H1 (cell line): ENCODE results near the gene CASZ1. TPM values are rescaled to one million over a fixed set of nuclear protein-coding genes. Genes with fewer than 3 reads are reported as not detected.

ENCODE experiments used
- CTCF ChIA-PET: fragments of 300-600 bp; sonication (Branson Sonifier 250); formaldehyde crosslinking; loops from one replicate; lab custom pipeline; 2021; ENCODE audit not compliant: partially characterized antibody; lab: Charles Lee
- POLR2A ChIA-PET: fragments of 300-600 bp; sonication (Branson Sonifier 250); formaldehyde crosslinking; loops from one replicate; lab custom pipeline; 2021; ENCODE audit warnings: inconsistent platforms; ENCODE audit not compliant: partially characterized antibody; lab: Charles Lee
- DNase-seq, 2 experiments: peaks; one replicate each; pipeline versions ENCODE4 v3.0.0 to v3.0.0-alpha.2; 2010 to 2022; ENCODE audit warnings: low spot score in 2 of 2, low read depth in 1 of 2, mixed read lengths in 1 of 2
- FAIRE-seq: peaks from 2 replicates; lab custom pipeline; 2011; peaks lifted over from hg19 to GRCh38; lab: Jason Lieb, UNC
- H2AFZ ChIP-seq: 2 replicates; pipeline ENCODE4 v1.8.1; 2012; ENCODE audit warnings: low read length, inconsistent platforms
- H2AK5ac ChIP-seq: 2 replicates; pipeline ENCODE4 v1.6.1; 2013; ENCODE audit warnings: low read depth, low read length
- H2BK120ac ChIP-seq: replicated peaks from 2 replicates; pipeline ENCODE3; 2013; ENCODE audit warnings: low read depth, low read length, inconsistent platforms
- H2BK12ac ChIP-seq: 2 replicates; pipeline ENCODE4 v1.6.1; 2013; ENCODE audit warnings: low read depth, low read length
- H2BK15ac ChIP-seq: 2 replicates; pipeline ENCODE4 v1.6.1; 2013; ENCODE audit warnings: low read length
- H2BK20ac ChIP-seq: 2 replicates; pipeline ENCODE4 v1.6.1; 2013; ENCODE audit warnings: low read length
- H2BK5ac ChIP-seq: 2 replicates; pipeline ENCODE4 v1.6.1; 2013; ENCODE audit warnings: low read depth, low read length
- H3K14ac ChIP-seq: 2 replicates; pipeline ENCODE4 v1.6.1; 2013; ENCODE audit warnings: inconsistent platforms; ENCODE audit not compliant: insufficient read length
- H3K18ac ChIP-seq: 2 replicates; pipeline ENCODE4 v1.6.1; 2013; ENCODE audit warnings: low read length; ENCODE audit errors: extremely low read depth
- H3K23ac ChIP-seq: 2 replicates; pipeline ENCODE4 v1.6.1; 2013; ENCODE audit warnings: inconsistent platforms; ENCODE audit not compliant: insufficient read length
- H3K23me2 ChIP-seq: 2 replicates; pipeline ENCODE4 v1.6.1; 2013; ENCODE audit warnings: low read depth, low read length
- H3K27ac ChIP-seq: 2 replicates; pipeline ENCODE4 v1.6.1; 2011; ENCODE audit warnings: low read depth, low read length, inconsistent platforms
- H3K27me3 ChIP-seq, 4 experiments: replicated peaks in 1 of 4; 1 replicate in 1 of 4; 2 replicates in 3 of 4; pipeline versions ENCODE4 v1.6.1 to v1.8.1; 2011 to 2013; ENCODE audit warnings: low read length in 3 of 4, mild to moderate bottlenecking in 3 of 4, inconsistent platforms in 2 of 4, mixed read lengths in 2 of 4, moderate library complexity in 1 of 4; ENCODE audit not compliant: control insufficient read depth in 3 of 4, insufficient read depth in 3 of 4; ENCODE audit errors: extremely low read depth in 1 of 4
- H3K36me3 ChIP-seq, 4 experiments: 2 replicates each; pipeline versions ENCODE4 v1.6.1 to v1.8.1; 2011 to 2013; ENCODE audit warnings: mild to moderate bottlenecking in 4 of 4, low read length in 3 of 4, moderate library complexity in 2 of 4, control low read depth in 1 of 4, inconsistent platforms in 1 of 4; ENCODE audit not compliant: insufficient read depth in 4 of 4, control insufficient read depth in 2 of 4
- H3K4ac ChIP-seq: replicated peaks from 2 replicates; pipeline ENCODE3; 2013; ENCODE audit warnings: low read length, low read depth, mixed read lengths, inconsistent platforms; ENCODE audit not compliant: insufficient read length
- H3K4me1 ChIP-seq, 4 experiments: replicated peaks in 1 of 4; 1 replicate in 1 of 4; 2 replicates in 3 of 4; pipeline versions ENCODE4 v1.6.1 to v1.8.1; 2011 to 2013; ENCODE audit warnings: low read length in 3 of 4, inconsistent platforms in 2 of 4, mixed read lengths in 1 of 4; ENCODE audit not compliant: insufficient read depth in 4 of 4, control insufficient read depth in 3 of 4
- H3K4me2 ChIP-seq, 2 experiments: 2 replicates each; pipeline versions ENCODE4 v1.6.1 to v1.8.1; 2011 to 2013; ENCODE audit warnings: low read depth in 2 of 2, low read length in 2 of 2, control low read depth in 1 of 2, inconsistent platforms in 1 of 2, mild to moderate bottlenecking in 1 of 2; ENCODE audit not compliant: insufficient read depth in 1 of 2
- H3K4me3 ChIP-seq, 4 experiments: fragments of 200-600, 300-600 bp in 1 of 4; sonication (generic), shearing (Covaris generic), sonication (Bioruptor Twin) in 1 of 4; 2 replicates each; pipeline versions ENCODE4 v1.5.1 to v1.8.1; 2011 to 2016; ENCODE audit warnings: low read length in 4 of 4, low read depth in 3 of 4, control low read depth in 2 of 4, inconsistent platforms in 2 of 4, mild to moderate bottlenecking in 2 of 4, mixed read lengths in 1 of 4, moderate library complexity in 1 of 4; ENCODE audit not compliant: insufficient read depth in 2 of 4; ENCODE audit errors: extremely low read depth in 1 of 4
- H3K56ac ChIP-seq: replicated peaks from 2 replicates; pipeline ENCODE3; 2013; ENCODE audit warnings: low read depth, mild to moderate bottlenecking, mixed read lengths, low read length, inconsistent platforms; ENCODE audit not compliant: insufficient read length
- H3K79me1 ChIP-seq: 2 replicates; pipeline ENCODE4 v1.6.1; 2013; ENCODE audit warnings: low read depth, low read length, control low read depth
- H3K79me2 ChIP-seq, 2 experiments: 2 replicates each; pipeline versions ENCODE4 v1.6.1 to v1.8.1; 2012 to 2013; ENCODE audit warnings: low read length in 2 of 2, mild to moderate bottlenecking in 2 of 2, inconsistent platforms in 1 of 2; ENCODE audit not compliant: insufficient read depth in 2 of 2, control insufficient read depth in 1 of 2
- H3K9ac ChIP-seq, 4 experiments: replicated peaks in 1 of 4; 1 replicate in 1 of 4; 2 replicates in 3 of 4; pipeline versions ENCODE4 v1.6.1 to v1.8.1; 2011 to 2013; ENCODE audit warnings: low read depth in 3 of 4, low read length in 3 of 4, control low read depth in 2 of 4, mild to moderate bottlenecking in 2 of 4, moderate library complexity in 2 of 4, inconsistent platforms in 1 of 4; ENCODE audit errors: extremely low read depth in 1 of 4
- H3K9me3 ChIP-seq, 2 experiments: 2 replicates each; pipeline versions ENCODE4 v1.6.1 to v1.8.1; 2012 to 2013; ENCODE audit warnings: mild to moderate bottlenecking in 2 of 2, moderate library complexity in 2 of 2, control low read depth in 1 of 2, inconsistent platforms in 1 of 2, low read depth in 1 of 2, low read length in 1 of 2, mixed read lengths in 1 of 2; ENCODE audit not compliant: insufficient read depth in 2 of 2
- H4K20me1 ChIP-seq, 2 experiments: replicated peaks in 1 of 2; 2 replicates each; pipeline versions ENCODE3 to v1.8.1; 2011 to 2013; ENCODE audit warnings: inconsistent platforms in 2 of 2, low read length in 2 of 2, mild to moderate bottlenecking in 1 of 2; ENCODE audit not compliant: insufficient read depth in 2 of 2, control insufficient read depth in 1 of 2
- H4K5ac ChIP-seq: 2 replicates; pipeline ENCODE4 v1.6.1; 2013; ENCODE audit warnings: low read length, low read depth, mixed read lengths, inconsistent platforms; ENCODE audit not compliant: insufficient read length
- H4K8ac ChIP-seq: 2 replicates; pipeline ENCODE4 v1.8.0; 2013; ENCODE audit warnings: mild to moderate bottlenecking, moderate library complexity, low read length, inconsistent platforms; ENCODE audit not compliant: insufficient read depth; ENCODE audit errors: extremely low read depth
- H4K91ac ChIP-seq: replicated peaks from 2 replicates; pipeline ENCODE3; 2013; ENCODE audit warnings: low read length, mixed read lengths, inconsistent platforms; ENCODE audit not compliant: insufficient read length
- NANOG ChIP-seq: IDR thresholded peaks from 2 replicates; pipeline ENCODE4 v1.6.1; 2011; ENCODE audit warnings: low read length, low read depth, mild to moderate bottlenecking, inconsistent platforms; ENCODE audit not compliant: insufficient read depth, poor library complexity, severe bottlenecking
- WGBS, 2 experiments: shearing (Covaris generic) in 1 of 2; methylation state at CpG; one replicate each; pipeline versions ENCODE4 v1.1.6 to v1.1.7; 2013 to 2015; ENCODE audit warnings: low lambda C conversion rate in 2 of 2, mixed read lengths in 2 of 2, inconsistent platforms in 1 of 2, low coverage in 1 of 2, missing lambda C conversion rate in 1 of 2; ENCODE audit not compliant: insufficient replicate concordance in 2 of 2, insufficient coverage in 1 of 2, insufficient read length in 1 of 2; ENCODE audit errors: extremely low coverage in 1 of 2, missing lambda C conversion rate in 1 of 2; 5-methylcytosine and 5-hydroxymethylcytosine counted together
- polyA plus RNA-seq, 7 experiments: library from polyadenylated mRNA; depleted of rRNA in 3 of 7; stranded (reverse) in 5 of 7; unstranded in 2 of 7; fragments of >200 nt in 5 of 7; fragments of 200-250 nt in 2 of 7; gene quantifications; 1 replicate in 5 of 7; 2 replicates in 1 of 7; 4 replicates in 1 of 7; pipeline versions ENCODE4 v1.2.1 to v1.2.3, GENCODE V29; 2011 to 2013; ENCODE audit warnings: missing spikeins in 2 of 7, mixed read lengths in 2 of 7
- total RNA-seq: library from RNA; stranded (reverse); fragmentation: NEBNext Ultra II Directional; extraction: Animal tissue kit (Norgen Biotek cat#: 25700); gene quantifications from 2 replicates; pipeline ENCODE4 v1.2.1, GENCODE V29; 2021

The CASZ1 gene
- total and polyA plus RNA-seq, 2 of the 8 experiments (the other 6 are each of a cell fraction or from before 2014, with no cell fraction given) = 4.4 to 7.7 TPM

DNA sequence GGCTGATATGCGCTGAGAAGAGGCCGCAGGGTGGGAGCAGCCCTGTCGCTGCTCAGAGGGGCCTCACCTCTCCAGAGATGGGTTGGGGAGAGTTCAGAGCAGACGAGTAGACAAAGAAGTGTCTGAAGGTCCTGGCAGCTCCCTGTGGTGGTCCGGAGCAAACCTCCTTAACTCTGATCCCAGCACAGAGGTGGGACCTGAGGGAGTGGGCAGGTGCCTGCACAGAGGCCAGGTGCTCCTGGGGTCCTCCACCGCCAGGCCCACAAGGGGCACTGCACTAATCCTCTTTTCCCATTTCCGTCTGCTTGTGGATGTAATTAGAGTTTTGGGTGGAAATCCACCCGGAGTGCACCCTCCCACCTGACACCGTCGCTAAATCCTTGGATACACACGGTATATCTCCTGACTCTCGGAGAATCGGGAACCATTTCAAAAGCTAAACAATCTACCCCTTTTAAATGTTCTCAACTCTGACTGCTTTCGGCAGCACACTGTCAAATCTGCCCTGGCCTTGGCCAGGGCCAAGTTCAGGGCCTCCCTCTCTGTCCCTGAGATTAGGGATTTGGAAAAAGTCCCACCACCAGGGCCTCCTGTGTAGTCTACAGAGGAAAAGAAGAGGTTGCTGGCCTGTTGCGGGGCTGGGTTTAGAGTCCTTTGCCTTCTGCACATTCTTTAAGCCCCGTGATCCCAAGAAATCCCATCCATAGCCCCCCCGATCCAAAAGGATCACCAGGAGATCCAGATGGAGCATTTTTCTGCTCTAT, 22.4 kb downstream of the CASZ1 start:
- no peaks in the 10 kb centered on the region for H3K79me2 ChIP-seq
- no peak overlapping the region for H2BK120ac ChIP-seq
- no peaks in the 10 kb centered on the region for H3K9me3 ChIP-seq
- CTCF ChIA-PET = interaction anchor here (0.5 to 2.5 kb wide), 7 partner anchors 13 to 168 kb away, joined by 3 to 15 read pairs (median 3); no protein-coding TSS in a partner anchor
- 0 out of 7 replicates have a peak, but pooled peaks cover 0 to 3% (median 0%) of the 10 kb centered on the region in 4 experiments for H3K4me1 ChIP-seq
- H2AK5ac ChIP-seq = no peak overlapping the region
- no peak overlapping the region for H3K23ac ChIP-seq
- H2BK12ac ChIP-seq = no peak overlapping the region
- no peaks in the 10 kb centered on the region for H3K27me3 ChIP-seq
- no peak overlapping the region for H3K56ac ChIP-seq
- no peaks in the 10 kb centered on the region; the same call in 1 of the 2 replicates for H3K79me1 ChIP-seq
- no peak overlapping the region for H2BK20ac ChIP-seq
- no peak overlapping the region for H4K8ac ChIP-seq
- no peak overlapping the region for H4K5ac ChIP-seq
- POLR2A ChIA-PET = no interaction called here
- no peak for FAIRE-seq
- no peak overlapping the region for H2AFZ ChIP-seq
- no peak overlapping the region for H3K4me2 ChIP-seq
- H3K36me3 ChIP-seq = no peaks in the 10 kb centered on the region; a peak in 2 of 8 replicates
- H3K23me2 ChIP-seq = peaks cover 11% of the 10 kb centered on the region; the same call in 1 of the 2 replicates
- H2BK15ac ChIP-seq = no peak overlapping the region
- DNase-seq = no peak
- H4K20me1 ChIP-seq = peaks cover 0 to 8% of the 10 kb centered on the region in 2 experiments
- H3K4me3 ChIP-seq = no peak overlapping the region
- H4K91ac ChIP-seq = no peak overlapping the region
- H3K9ac ChIP-seq = no peak overlapping the region
- 87% methylated on average over 17 of the region's 17 CpGs; no CpG with 5 or more reads in 1 of the 2 experiments for WGBS, 2 experiments
- H3K27ac ChIP-seq = no peak overlapping the region
- H3K14ac ChIP-seq = no peak overlapping the region
- no peak overlapping the region for H3K18ac ChIP-seq
- H2BK5ac ChIP-seq = no peak overlapping the region
- H3K4ac ChIP-seq = no peak overlapping the region
- no peak for TF ChIP-seq NANOG
